Measurements from ENCODE around the gene POU2F2. TPM values are rescaled to one million over a fixed set of nuclear protein-coding genes. Genes with fewer than 3 reads are reported as not detected.

The POU2F2 gene
- total and polyA plus RNA-seq, 9 donors, result 0.52 to 4.3 (median 1.2) TPM; not detected in 1

DNA sequence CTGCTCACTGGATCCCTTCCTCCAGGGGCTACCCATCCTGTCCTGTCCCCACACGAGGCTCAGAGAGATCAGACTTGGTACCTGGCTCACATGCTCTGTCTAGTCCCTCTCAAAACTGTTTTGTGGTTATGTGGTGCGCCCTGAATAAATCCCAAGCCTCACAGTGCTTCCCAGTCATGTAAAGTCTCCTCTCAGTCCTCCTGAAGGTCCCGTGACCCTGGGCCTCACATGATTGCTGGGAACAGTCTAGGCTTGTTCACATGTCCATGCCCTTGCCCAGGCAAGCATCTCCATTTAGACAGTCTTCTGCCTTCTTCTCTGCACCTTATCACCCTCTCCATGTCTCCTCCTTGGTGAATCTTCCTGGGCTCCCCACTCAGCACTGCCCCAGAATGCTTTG lies 36.0 kb upstream of the POU2F2 start:
- intact Hi-C loops (cut with DNase I), result no loop called here
- no peaks in the 10 kb centered on the region for H3K36me3 ChIP-seq
- TF ChIP-seq, protein P1, sequence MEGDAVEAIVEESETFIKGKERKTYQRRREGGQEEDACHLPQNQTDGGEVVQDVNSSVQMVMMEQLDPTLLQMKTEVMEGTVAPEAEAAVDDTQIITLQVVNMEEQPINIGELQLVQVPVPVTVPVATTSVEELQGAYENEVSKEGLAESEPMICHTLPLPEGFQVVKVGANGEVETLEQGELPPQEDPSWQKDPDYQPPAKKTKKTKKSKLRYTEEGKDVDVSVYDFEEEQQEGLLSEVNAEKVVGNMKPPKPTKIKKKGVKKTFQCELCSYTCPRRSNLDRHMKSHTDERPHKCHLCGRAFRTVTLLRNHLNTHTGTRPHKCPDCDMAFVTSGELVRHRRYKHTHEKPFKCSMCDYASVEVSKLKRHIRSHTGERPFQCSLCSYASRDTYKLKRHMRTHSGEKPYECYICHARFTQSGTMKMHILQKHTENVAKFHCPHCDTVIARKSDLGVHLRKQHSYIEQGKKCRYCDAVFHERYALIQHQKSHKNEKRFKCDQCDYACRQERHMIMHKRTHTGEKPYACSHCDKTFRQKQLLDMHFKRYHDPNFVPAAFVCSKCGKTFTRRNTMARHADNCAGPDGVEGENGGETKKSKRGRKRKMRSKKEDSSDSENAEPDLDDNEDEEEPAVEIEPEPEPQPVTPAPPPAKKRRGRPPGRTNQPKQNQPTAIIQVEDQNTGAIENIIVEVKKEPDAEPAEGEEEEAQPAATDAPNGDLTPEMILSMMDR (IDR thresholded peaks at IDR 0.05), result no peak
- TF ChIP-seq EP300 (IDR thresholded peaks at IDR 0.05) (no peak), POLR2A (IDR thresholded peaks at IDR 0.05) (no peak)
- no peak overlapping the region for H3K27ac ChIP-seq
- H3K9me3 ChIP-seq, result no peaks in the 10 kb centered on the region
- H3K27me3 ChIP-seq, result no peaks in the 10 kb centered on the region
- no peaks in the 10 kb centered on the region for H3K4me1 ChIP-seq (ENCODE audit: insufficient read depth)
- no peak overlapping the region for H3K4me3 ChIP-seq
- 62 to 83% (median 69%) methylated on average over 3 of the region's 3 CpGs for WGBS, 3 donors
- no peak for DNase-seq

DNA sequence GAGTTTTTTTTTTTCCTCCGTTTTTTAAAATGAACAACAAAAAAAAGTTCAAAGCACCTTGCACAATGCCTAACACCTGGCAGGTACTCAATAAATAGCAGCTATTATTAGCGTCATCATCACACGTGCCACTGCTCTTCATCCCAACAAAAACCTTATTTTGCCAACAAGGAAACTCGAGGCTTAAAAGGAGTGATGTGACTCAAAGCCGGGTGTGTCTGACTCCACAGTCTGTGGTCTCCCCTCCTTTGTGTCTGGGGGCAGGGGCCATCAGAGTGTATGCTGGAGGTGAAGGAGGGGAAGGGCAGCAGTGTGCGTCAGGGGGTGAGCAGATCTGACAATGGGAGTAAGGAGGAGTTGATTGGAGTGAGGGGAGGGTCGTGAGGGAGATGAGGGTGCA lies 34.1 kb upstream of the POU2F2 start:
- Histone ChIP-seq H3K9me3 (no peaks in the 10 kb centered on the region), H3K4me3 (no peak overlapping the region), H3K4me1 (ENCODE audit: insufficient read depth) (no peaks in the 10 kb centered on the region), H3K36me3 (no peaks in the 10 kb centered on the region), H3K27ac (no peak overlapping the region), H3K27me3 (no peaks in the 10 kb centered on the region)
- TF ChIP-seq POLR2A (IDR thresholded peaks at IDR 0.05) (no peak), EP300 (IDR thresholded peaks at IDR 0.05) (no peak)
- TF ChIP-seq, protein P1 (IDR thresholded peaks at IDR 0.05), result no peak
- no peak for DNase-seq
- WGBS, 3 donors, result 45 to 53% (median 47%) methylated on average over 7 of the region's 7 CpGs
- intact Hi-C loops (cut with DNase I), result no loop called here

DNA sequence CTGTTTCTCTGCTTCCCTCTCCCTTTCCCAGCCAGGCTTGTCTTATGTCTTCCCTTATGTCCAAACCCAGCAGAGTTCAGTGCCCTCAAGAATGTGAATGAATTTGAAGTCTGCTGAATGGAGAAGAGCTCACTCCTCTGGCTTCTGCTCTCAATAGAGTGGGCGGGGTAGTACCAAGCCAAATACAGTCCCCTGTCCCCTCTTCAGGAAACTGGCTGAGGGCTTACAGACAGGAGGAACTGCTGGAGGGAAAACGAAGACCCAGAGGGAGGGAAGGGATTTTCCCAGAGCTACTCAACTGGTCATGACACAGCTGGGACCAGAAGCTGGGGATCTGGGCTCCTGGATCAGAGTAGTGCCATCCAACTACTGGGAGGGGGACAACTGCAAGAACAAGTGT lies 32.9 kb upstream of the POU2F2 start:
- Histone ChIP-seq H3K27me3 (no peaks in the 10 kb centered on the region), H3K4me1 (ENCODE audit: insufficient read depth) (no peaks in the 10 kb centered on the region), H3K4me3 (no peak overlapping the region), H3K36me3 (no peaks in the 10 kb centered on the region), H3K27ac (no peak overlapping the region), H3K9me3 (no peaks in the 10 kb centered on the region)
- no peak for TF ChIP-seq EP300 (IDR thresholded peaks at IDR 0.05)
- no peak for TF ChIP-seq POLR2A (IDR thresholded peaks at IDR 0.05)
- TF ChIP-seq, protein P1 (IDR thresholded peaks at IDR 0.05), result no peak
- no peak for DNase-seq
- 28 to 41% (median 34%) methylated on average over 2 of the region's 2 CpGs for WGBS, 3 donors
- intact Hi-C loops (cut with DNase I), result no loop called here

DNA sequence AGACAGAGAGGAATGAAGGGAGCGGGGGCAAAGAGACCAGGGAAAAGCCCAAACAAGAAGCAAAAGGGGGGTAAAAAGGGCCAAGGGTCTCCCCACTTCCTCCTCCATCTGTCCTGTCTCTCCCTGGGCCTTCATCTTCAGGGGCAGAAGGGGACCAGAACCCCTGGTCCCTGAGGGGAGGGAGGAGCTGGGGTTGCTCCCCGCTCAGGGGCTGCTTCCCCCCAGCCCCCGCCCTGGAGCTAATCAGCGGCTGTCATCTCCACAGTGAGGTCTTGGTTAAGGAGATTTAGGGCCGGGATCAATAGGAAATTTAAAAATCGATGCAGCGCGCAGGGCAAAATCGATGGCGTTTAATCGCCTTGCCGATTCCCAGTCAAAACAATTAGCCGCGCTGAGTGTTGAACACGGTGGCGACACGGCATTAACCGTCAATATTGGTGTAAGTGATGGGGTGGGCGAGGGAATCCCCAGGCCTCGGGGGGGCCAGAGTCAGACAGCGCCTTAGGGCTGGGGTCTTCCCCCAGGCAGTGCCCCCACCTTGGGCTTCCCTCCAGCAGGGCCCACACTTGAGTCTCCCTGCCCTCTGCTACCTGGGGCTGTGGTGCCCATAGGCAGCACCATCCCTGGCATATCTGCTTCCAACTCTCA lies 29.5 kb upstream of the POU2F2 start:
- intact Hi-C loops (cut with DNase I), result no loop called here

More for the DNA sequence above, 29.5 kb upstream of the POU2F2 start:
- Histone ChIP-seq H3K9me3 (no peaks in the 10 kb centered on the region), H3K27me3 (no peaks in the 10 kb centered on the region), H3K36me3 (no peaks in the 10 kb centered on the region), H3K4me1 (ENCODE audit: insufficient read depth) (no peaks in the 10 kb centered on the region), H3K27ac (no peak overlapping the region), H3K4me3 (no peak overlapping the region)
- no peak for DNase-seq
- no peak for TF ChIP-seq EP300 (IDR thresholded peaks at IDR 0.05)
- TF ChIP-seq, protein P1 (IDR thresholded peaks at IDR 0.05), result no peak
- 74 to 79% (median 78%) methylated on average over 21 of the region's 21 CpGs for WGBS, 3 donors
